Stimulated activated CD4-positive, alpha-beta T cell treated with anti-CD3 and anti-CD28 coated beads, Interleukin-12 subunit alpha, Interleukin-12 subunit beta, amount 100 ng/mL, for 48 hours (primary cell): ENCODE measurements around the gene TNP2.
"Not testable (repeated sequence)": the region's sequence is repeated elsewhere in the genome, so short reads cannot be mapped to it uniquely, and the experiment has no call there.

Experiments used
- DNase-seq, 3 donors: peaks; one replicate each; pipeline ENCODE4 v3.0.0-alpha.2; 2020; ENCODE audit warnings: low read depth in 2 of 3, low spot score in 1 of 3

TNP2 gene

GRCh38 chr16:11300560-11300892, 31.4 kb upstream of the TNP2 start:
- DNase-seq, result no peak

- DNase-seq, result no peak
Observed at GRCh38 chr16:11299865-11300559, 30.9 kb upstream of the TNP2 start.

GRCh38 chr16:11298950-11299547, 29.9 kb upstream of the TNP2 start:
- not testable (repeated sequence) for DNase-seq

GRCh38 chr16:11298143-11298900, 29.2 kb upstream of the TNP2 start:
- no peak for DNase-seq

- peak; percentile 26 to 61 (median 59) for DNase-seq
Observed at GRCh38 chr16:11297492-11298142, 28.5 kb upstream of the TNP2 start.

- no peak for DNase-seq
Observed at GRCh38 chr16:11296706-11297491, 27.8 kb upstream of the TNP2 start.

GRCh38 chr16:11296351-11296705, 27.2 kb upstream of the TNP2 start:
- no peak for DNase-seq

- DNase-seq, result no peak
Observed at GRCh38 chr16:11295672-11296071, 26.5 kb upstream of the TNP2 start.

- DNase-seq, result no peak
Observed at GRCh38 chr16:11292076-11292748, 23.1 kb upstream of the TNP2 start.

- DNase-seq, result no peak
Observed at GRCh38 chr16:11291091-11291703, 22.1 kb upstream of the TNP2 start.

GRCh38 chr16:11290102-11290893, 21.2 kb upstream of the TNP2 start:
- no peak for DNase-seq

- not testable (repeated sequence) for DNase-seq
Observed at GRCh38 chr16:11289696-11290095, 20.6 kb upstream of the TNP2 start.

- DNase-seq, result no peak
Observed at GRCh38 chr16:11289202-11289601, 20.1 kb upstream of the TNP2 start.

- DNase-seq, result no peak
Observed at GRCh38 chr16:11285842-11286241, 16.7 kb upstream of the TNP2 start.

GRCh38 chr16:11283820-11284248, 14.7 kb upstream of the TNP2 start:
- DNase-seq, result no peak

- DNase-seq, result no peak
Observed at GRCh38 chr16:11280616-11281522, 11.7 kb upstream of the TNP2 start, which contains the start of gene PRM1. TSS of gene PRM1 (minus strand) at chr16:11281330. CDS start at chr16:11281238, 92 bp downstream.

GRCh38 chr16:11278681-11279628, 9.8 kb upstream of the TNP2 start:
- no peak for DNase-seq
